Activated CD8-positive, alpha-beta T cell treated with anti-CD3 and anti-CD28 coated beads for 36 hours (primary cell): ENCODE results near the gene PEX5. TPM values are rescaled to one million over a fixed set of nuclear protein-coding genes. Genes with fewer than 3 reads are reported as not detected.
"Not testable (repeated sequence)": the region's sequence is repeated elsewhere in the genome, so short reads cannot be mapped to it uniquely, and the experiment has no call there.

Source experiments
- ATAC-seq: fragments of 200-7000 bp; cut with Tn5 transposase; one replicate; pipeline ENCODE4 v1.10.0; 2021; ENCODE audit warnings: mild to moderate bottlenecking, moderate library complexity
- CTCF ChIA-PET: fragments of 350-600 bp; sonication (Branson Sonifier 250); formaldehyde crosslinking; loops from one replicate; lab custom pipeline; 2021; ENCODE audit warnings: antibody characterized with exemption; lab: Charles Lee
- POLR2A ChIA-PET: fragments of 350-600 bp; sonication (Branson Sonifier 250); formaldehyde crosslinking; loops from one replicate; lab custom pipeline; 2021; ENCODE audit warnings: antibody characterized with exemption; lab: Charles Lee
- DNase-seq: peaks from one replicate; pipeline ENCODE4 v3.0.0-alpha.2; 2020
- H3K27ac Mint-ChIP-seq: one replicate; pipeline ENCODE4 v1.8.0; 2021; ENCODE audit warnings: mild to moderate bottlenecking, mixed read lengths
- H3K27me3 Mint-ChIP-seq: one replicate; pipeline ENCODE4 v1.8.0; 2021; ENCODE audit warnings: mixed read lengths
- H3K36me3 Mint-ChIP-seq: one replicate; pipeline ENCODE4 v1.8.0; 2021; ENCODE audit warnings: low read depth, mixed read lengths
- H3K4me1 Mint-ChIP-seq: one replicate; pipeline ENCODE4 v1.8.0; 2021; ENCODE audit warnings: low read depth, mixed read lengths
- H3K4me3 Mint-ChIP-seq: one replicate; pipeline ENCODE4 v1.8.0; 2021; ENCODE audit warnings: mild to moderate bottlenecking, moderate library complexity, mixed read lengths
- H3K9me3 Mint-ChIP-seq: one replicate; pipeline ENCODE4 v1.8.0; 2021; ENCODE audit warnings: mixed read lengths
- CTCF ChIP-seq: fragments of 200-600 bp; IDR thresholded peaks from one replicate; pipeline ENCODE4 v1.8.0; 2022; ENCODE audit warnings: antibody characterized with exemption, mild to moderate bottlenecking
- intact Hi-C: fragments of 100-400 bp; cut with micrococcal nuclease; formaldehyde crosslinking; loops from one replicate; pipeline ENCODE4 v1.10.0; 2022
- total RNA-seq, 2 experiments: library from RNA; stranded (reverse); gene quantifications; one replicate each; pipeline ENCODE4 v1.2.3, GENCODE V29; 2021

Gene PEX5
- total RNA-seq, 2 experiments from 2014 or later: 39.0 to 41.8 TPM

- Mint-ChIP-seq H3K4me1 (no peaks in the 10 kb centered on the region), H3K4me3 (no peak overlapping the region), H3K27me3 (peaks cover 12% of the 10 kb centered on the region), H3K36me3 (no peaks in the 10 kb centered on the region), H3K9me3 (peaks cover 1% of the 10 kb centered on the region), H3K27ac (no peak overlapping the region)
- TF ChIP-seq CTCF: no peak
- ChIA-PET POLR2A (no interaction called here), CTCF (no interaction called here)
- no peak for ATAC-seq
- no peak for DNase-seq
- intact Hi-C loops: no loop called here
Observed at GRCh38 chr12:7242176-7243101, 53.0 kb downstream of the PEX5 start.

- DNase-seq, H3K4me3 Mint-ChIP-seq, H3K4me1 Mint-ChIP-seq, H3K9me3 Mint-ChIP-seq, H3K27me3 Mint-ChIP-seq, POLR2A ChIA-PET, ATAC-seq, H3K36me3 Mint-ChIP-seq, H3K27ac Mint-ChIP-seq, intact Hi-C loops: not testable (repeated sequence)
- CTCF ChIA-PET: interaction anchor here (1.1 kb wide), 1 partner anchor 8 kb away, joined by 3 read pairs; no protein-coding TSS in a partner anchor
Observed at GRCh38 chr12:7251328-7251996, 62.0 kb downstream of the PEX5 start.

GRCh38 chr12:7259060-7259459, 69.6 kb downstream of the PEX5 start:
- Mint-ChIP-seq H3K4me3 (no peak overlapping the region), H3K27me3 (peaks cover 9% of the 10 kb centered on the region), H3K36me3 (no peaks in the 10 kb centered on the region), H3K9me3 (peaks cover 1% of the 10 kb centered on the region), H3K27ac (no peak overlapping the region), H3K4me1 (no peaks in the 10 kb centered on the region)
- ChIA-PET POLR2A (no interaction called here), CTCF (no interaction called here)
- ATAC-seq: no peak
- no peak for TF ChIP-seq CTCF
- intact Hi-C loops: no loop called here
- DNase-seq: no peak

Other genes starting within 250 kb of the PEX5 start
- not detected for gene RNU7-1, start 245.9 kb upstream of the PEX5 start, total RNA-seq
- 100 to 1,000 TPM; 226 to 244 TPM for gene C12orf57, start 245.7 kb upstream of the PEX5 start, total RNA-seq
- gene PTPN6, start 238.3 kb upstream of the PEX5 start, total RNA-seq: 100 to 1,000 TPM; 485 to 489 TPM
- gene PHB2, start 219.0 kb upstream of the PEX5 start, total RNA-seq: 100 to 1,000 TPM; 419 to 428 TPM
- 10 to 100 TPM; 88.6 to 97.8 TPM for gene EMG1, start 218.8 kb upstream of the PEX5 start, total RNA-seq
- 10 to 100 TPM; 17.3 to 18.1 TPM for gene LPCAT3, start 171.2 kb upstream of the PEX5 start, total RNA-seq
- gene C1S, start 129.0 kb upstream of the PEX5 start, total RNA-seq: 1 to 10 TPM; 1.7 TPM
- gene C1R, start 97.2 kb upstream of the PEX5 start, total RNA-seq: 1 to 10 TPM in 1 of 2 experiments, under 1 TPM in 1; 0.97 to 2.4 TPM
- gene C1RL, start 80.5 kb upstream of the PEX5 start, total RNA-seq: 10 to 100 TPM; 10.5 to 11.8 TPM
- not detected for gene RBP5, start 60.8 kb upstream of the PEX5 start, total RNA-seq
- gene CLSTN3, start 59.3 kb upstream of the PEX5 start, total RNA-seq: 10 to 100 TPM; 29.0 to 30.8 TPM
- gene ACSM4, start 114.4 kb downstream of the PEX5 start, total RNA-seq: not detected